Hematopoietic multipotent progenitor cell (in vitro differentiated cells): ENCODE measurements around the gene DPT. TPM values are rescaled to one million over a fixed set of nuclear protein-coding genes. Genes with fewer than 3 reads are reported as not detected.

ENCODE experiments used
- DNase-seq, 3 donors: peaks; one replicate each; pipeline ENCODE4 v3.0.0-alpha.2; 2011 to 2015; ENCODE audit warnings: low read depth in 2 of 3, low spot score in 2 of 3
- total RNA-seq: library from RNA; depleted of rRNA; stranded (reverse); fragments of >200 nt; gene quantifications from one replicate; pipeline ENCODE4 v1.2.3, GENCODE V29; 2012

DPT gene
- total RNA-seq, 1 donor: not detected

DNA sequence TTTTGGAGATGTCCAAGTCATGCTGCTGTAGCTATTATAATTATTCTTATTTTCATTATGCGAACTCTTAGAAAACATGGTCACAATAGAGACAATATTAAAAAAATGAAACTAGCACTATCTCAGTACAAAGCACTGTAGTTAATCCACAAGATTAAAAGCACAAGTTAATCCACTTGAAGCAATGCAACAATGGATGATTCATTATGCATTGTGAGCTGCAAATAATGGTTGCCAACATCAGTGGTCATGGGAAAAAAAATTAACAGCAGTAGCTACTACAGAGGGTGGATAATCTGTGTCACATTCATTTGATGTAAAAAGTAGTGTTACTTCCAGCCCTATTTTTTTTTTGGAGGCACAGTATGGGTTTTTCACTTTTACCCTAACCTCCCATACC lies 56.7 kb downstream of the DPT start:
- DNase-seq: no peak

DNA sequence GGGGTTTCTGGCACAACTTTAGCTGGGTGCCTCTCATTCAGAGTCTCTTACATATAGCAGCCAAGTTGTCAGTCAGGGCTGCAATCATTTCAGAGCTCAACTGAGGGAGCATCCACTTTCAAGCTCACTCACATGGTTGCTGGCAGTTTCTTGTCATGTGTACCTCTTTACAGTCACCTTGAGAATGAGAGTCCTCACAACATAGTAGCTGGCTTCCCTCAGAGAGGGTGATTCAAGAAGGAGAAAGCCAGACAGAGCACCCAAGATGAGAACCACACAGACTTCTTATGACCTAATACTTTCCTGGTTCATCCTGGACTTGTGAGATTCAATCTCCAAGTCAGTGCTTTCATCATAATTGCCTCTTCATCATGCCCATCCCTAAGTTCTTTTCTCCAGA lies 57.2 kb downstream of the DPT start:
- no peak for DNase-seq

DNA sequence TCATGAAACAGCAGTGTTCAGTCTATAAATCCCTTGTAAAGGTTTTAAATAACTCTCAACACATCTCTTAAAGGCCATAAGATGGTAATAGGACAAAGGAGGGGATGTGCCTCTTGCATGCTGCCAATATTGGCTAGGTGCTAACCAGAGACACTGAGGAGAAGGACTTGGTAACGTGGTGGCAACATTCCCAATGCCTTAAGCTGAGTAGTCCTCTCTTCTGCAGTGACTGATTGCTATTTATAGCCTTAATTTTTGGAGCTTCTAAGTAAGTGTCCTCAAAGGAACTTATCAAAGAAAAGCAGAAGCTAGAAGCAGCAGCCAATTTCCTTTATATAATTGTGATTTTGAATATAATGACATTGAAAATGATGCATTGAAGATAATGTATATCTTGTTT lies 63.0 kb downstream of the DPT start:
- no peak for DNase-seq

DNA sequence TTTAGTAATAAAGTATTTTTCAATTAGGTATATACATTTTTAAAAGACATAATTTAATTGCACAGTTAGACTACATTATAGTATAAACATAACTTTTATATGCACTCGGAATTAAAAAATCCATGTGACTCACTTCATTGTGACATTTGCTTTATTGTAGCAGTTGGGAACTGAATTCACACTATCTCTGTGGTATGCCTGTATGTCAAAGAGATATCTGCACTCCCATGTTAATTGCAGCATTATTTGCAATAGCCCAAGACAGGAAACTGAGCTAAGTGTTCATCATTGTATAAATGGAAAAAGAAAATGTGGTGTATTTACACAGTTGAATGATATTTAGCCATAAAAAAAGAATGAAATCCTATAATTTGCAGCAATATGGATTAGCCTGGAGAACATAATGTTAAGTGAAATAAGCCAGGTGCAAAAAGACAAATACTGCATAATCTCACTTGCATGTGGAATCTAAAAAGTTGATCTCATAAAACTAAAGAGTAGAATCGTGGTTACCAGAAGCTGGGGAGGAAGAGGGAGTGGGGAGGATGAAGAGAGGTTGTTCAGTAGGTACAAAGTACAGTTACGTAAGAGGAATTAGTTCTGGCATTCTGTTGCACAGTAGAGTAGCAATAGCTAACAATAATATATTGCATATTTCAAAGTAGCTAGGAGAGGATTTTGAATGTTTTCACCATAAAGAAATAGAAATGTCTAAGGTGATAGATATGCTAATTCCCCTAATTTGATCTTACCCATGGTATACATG lies 64.8 kb downstream of the DPT start:
- DNase-seq: no peak

DNA sequence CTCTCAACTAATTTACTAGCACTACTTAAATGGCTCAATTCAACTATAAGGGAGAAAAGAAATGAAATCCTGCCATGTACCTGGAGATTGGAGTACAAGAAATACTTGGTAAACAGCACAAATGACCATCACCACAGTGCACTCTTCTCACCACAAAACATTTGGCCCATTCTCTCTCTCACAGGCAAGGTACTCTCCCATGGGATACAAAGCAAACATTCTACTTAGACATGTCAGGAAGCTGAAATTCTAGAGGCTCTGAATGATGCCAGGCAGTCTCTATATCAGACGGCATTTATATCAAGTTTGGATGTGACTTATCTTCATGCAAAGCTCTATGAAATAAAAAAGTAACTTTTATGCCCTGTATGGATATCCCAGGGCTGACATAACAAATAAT lies 72.5 kb downstream of the DPT start:
- no peak for DNase-seq

DNA sequence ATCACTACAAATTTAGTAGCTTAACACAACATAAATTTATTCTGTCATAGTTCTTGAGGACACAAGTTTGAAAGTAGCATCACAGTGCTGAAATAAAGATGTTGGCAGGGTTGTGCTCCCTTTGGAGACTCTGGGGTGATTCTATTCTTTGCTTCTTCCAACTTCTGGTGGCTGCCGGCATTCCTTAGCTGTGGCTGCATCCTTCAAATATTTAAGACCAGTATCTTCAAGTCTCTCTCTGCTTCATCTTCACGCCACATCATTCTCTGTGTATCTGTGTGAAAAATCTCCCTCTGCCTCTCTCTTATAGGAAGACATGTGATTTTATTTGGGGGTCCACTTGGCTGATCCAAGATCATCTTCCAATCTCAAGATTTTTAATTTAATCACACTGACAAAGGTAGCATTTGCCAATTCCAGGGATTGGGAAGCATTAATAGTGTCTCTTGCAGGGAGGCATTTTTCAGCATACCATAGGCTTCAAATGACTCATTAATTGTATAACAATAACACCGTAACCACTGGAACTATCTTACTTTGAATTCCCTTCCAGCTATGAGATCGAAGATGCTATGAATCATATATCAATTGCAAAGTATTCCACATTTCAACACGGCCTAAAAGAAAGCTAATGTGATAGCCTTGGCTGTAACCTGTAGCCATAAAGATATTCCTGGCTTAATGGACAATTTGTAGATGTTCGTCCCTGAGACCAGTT lies 74.6 kb downstream of the DPT start:
- no peak for DNase-seq

DNA sequence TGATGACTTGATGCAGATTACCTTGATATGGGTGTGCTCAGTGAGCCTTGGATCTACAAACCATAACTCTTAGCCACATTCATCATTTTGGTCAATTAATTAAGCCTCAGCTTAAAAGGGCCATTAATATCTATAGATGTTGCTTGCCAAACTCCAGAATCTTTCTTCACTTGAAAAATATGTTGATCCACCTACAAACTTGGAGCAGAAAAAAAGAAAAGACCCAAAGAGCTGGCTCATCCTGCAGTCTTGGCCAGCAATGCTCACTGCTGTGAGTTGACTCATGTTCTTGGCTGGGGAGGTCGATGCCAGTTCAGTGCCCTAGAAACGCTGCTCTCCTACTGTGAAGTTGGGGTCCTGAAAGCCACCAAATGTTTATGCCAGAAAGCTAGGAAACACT lies 75.4 kb downstream of the DPT start:
- DNase-seq: no peak

DNA sequence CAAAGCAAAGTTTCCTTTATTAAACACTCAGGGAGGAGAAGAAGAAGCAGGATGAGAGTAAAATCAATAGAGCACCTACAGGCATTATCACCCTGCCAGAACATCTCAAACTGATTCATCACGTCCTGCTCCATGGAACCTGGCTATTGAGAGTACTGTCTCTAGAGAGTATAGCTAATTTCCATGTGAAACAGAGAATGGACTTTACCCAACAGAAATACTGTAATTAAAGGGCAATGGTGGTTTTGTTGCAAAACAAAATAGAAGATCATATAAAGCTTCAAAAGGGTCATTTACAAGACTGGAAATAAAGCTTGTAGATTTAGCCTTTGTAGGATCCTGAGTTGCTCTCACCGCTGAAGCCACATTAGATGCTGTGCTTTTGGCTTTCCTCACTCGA lies 83.3 kb downstream of the DPT start:
- no peak for DNase-seq

Other genes with a start within 250 kb of the DPT start
- not detected for gene XCL2, start 185.2 kb downstream of the DPT start, total RNA-seq
- not detected for gene XCL1, start 152.6 kb downstream of the DPT start, total RNA-seq